HG02840 (cell line): ENCODE data around the gene CMYA5.

ENCODE experiments used
- ATAC-seq: cut with Tn5 transposase; IDR thresholded peaks from one replicate; pipeline ENCODE4 v1.9.1; 2021; ENCODE audit warnings: mild to moderate bottlenecking, moderate library complexity, moderate number of reproducible peaks; ENCODE audit not compliant: unreplicated experiment, low FRiP score

Gene CMYA5

GRCh38 chr5:79832911-79833310, 143.3 kb downstream of the CMYA5 start:
- ATAC-seq = no peak

GRCh38 chr5:79834098-79834753, 144.6 kb downstream of the CMYA5 start:
- no peak for ATAC-seq

DNA sequence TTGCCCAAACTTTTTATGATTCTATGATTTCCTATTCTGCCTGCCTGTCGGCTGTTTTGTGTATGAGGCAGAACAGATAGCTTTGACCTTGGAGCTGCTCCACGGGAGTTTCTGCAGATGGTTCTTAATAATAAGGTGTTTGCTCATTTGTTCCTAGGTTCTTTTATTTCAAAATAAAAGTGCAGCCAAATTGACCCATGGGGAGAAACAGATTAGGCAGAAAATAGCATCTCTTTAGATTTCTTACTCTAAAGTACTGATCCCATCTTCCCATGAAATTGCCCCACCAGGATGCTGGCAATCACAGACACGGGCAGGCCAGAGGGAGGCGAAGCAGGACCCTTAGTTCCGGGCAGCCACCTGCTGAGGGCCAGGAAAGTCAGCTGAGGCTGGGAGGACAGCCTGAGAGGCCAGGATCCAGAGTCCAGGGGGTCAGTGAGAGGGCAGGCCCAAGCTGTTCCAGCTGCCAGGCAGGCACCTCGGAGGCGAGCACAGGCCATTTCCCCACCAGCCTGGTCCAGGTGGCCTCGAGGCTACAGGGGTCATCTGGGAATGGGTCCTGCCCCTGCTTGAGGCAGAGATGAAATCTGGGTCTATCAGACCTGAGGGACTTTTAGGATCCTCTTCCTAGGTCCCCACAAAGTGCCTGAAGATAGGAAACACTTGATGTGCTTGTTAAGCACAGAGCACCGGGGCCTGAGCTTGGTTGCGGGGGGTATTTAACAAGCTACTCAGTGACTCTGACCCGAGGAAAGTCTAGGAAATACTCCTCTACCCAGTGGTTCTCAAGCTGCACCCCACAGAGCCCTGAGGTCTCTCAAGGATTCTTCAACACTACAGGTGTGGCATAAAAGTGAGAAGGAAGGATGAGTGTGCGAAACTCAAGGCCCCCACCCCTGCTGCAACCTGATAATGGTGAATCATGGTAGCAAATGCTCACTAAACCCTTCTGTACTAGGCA, 145.4 kb downstream of the CMYA5 start:
- ATAC-seq = no peak

DNA sequence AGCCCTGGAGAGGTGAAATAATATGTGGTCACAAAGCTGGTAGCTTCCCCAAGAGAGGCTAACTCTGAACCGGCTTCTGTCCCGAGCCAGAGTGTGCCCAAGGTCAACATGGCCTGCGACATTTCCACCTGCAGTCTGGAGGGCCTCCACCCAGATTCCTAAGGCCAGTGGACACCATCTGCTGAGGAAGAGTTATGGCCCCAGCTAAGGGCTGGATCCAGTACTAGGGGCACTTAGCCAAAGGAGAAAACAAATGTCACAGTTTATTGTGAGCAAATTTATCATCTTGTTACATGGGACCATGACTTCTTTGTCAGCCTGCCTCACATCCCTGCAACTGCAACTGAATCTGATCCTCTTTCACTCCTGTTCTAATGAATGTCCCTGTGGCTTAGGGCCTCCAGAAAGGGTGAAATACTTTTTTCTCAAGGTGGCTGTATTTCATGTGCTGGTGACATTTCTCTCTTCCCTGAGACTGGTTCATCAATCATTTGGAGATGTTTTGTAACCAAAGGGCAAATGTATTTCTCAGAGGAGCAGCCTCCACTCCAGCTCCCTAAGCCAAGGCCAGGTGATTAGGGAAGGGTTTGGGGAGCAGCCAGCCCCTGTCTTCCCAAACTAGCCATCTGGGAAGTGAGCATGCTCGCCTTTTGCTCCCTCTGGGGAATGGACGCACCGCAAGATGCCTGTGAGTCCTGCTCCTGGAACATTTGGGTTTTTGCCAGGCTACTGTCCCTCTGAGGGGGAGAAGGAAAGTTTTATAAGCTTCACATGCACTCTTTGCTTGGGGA, 148.3 kb downstream of the CMYA5 start:
- ATAC-seq = no peak

GRCh38 chr5:79840084-79840990, 150.7 kb downstream of the CMYA5 start:
- ATAC-seq = no peak

DNA sequence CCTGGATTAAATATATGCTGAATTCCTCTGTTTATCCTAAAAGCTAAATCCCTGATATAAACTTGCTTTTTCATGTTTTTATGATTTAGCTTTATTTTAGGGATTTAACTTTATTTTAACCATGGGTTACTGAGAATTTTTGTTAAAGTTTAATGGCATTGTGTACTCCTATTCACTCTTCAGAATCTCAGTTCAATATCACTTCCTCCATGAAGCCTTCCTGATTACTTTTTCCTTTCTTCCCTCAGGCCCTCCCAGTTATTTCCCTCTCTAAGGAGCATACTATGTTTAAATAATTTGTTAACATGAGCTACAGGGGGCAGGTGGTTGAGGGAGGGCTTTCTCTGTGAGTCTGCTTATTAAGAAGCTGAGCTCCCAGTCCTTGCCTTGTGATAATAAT, 151.5 kb downstream of the CMYA5 start:
- ATAC-seq = no peak

GRCh38 chr5:79842006-79842881, 152.6 kb downstream of the CMYA5 start:
- no peak for ATAC-seq

- ATAC-seq = no peak
Measured at GRCh38 chr5:79842991-79843390, 153.4 kb downstream of the CMYA5 start.

- ATAC-seq = no peak
Measured at GRCh38 chr5:79843450-79844388, 154.1 kb downstream of the CMYA5 start.

GRCh38 chr5:79844571-79844970, 154.9 kb downstream of the CMYA5 start:
- ATAC-seq = no peak

- no peak for ATAC-seq
Measured at GRCh38 chr5:79845448-79846197, 156.0 kb downstream of the CMYA5 start.

GRCh38 chr5:79846198-79846521, 156.5 kb downstream of the CMYA5 start:
- ATAC-seq = no peak

GRCh38 chr5:79847561-79847960, 157.9 kb downstream of the CMYA5 start:
- no peak for ATAC-seq

DNA sequence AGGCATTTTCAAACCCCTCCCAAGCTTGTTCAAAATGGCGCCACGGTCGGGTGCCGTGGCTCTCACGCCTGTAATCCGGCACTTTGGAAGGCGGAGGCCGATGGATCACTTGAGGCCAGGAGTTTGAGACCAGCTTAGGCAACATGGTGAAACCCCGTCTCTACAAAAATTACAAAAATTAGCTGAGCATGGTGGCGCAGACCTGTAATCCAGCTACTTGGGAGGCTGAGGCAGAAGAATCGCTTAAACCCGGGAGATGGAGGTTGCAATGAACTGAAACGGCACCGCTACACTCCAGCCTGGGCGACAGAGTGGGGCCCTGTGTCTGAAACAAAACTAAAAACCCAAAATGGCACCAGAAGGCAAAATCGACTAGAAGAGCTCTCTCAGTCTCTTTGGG, 159.4 kb downstream of the CMYA5 start:
- no peak for ATAC-seq
